NCI-H1092 (cell line): ENCODE results near the gene RDH16.
"Not testable (repeated sequence)": the region's sequence is repeated elsewhere in the genome, so short reads cannot be mapped to it uniquely, and the experiment has no call there.

ENCODE experiments used
- DNase-seq: peaks from one replicate; lab custom pipeline; 2025; lab: John Stamatoyannopoulos, UW

The RDH16 gene

GRCh38 chr12:56921346-56921745 lies 36.1 kb downstream of the RDH16 start:
- no peak for DNase-seq

- not testable (repeated sequence) for DNase-seq
Measured at GRCh38 chr12:56918139-56918538, 39.3 kb downstream of the RDH16 start.

- no peak for DNase-seq
Measured at GRCh38 chr12:56916996-56917333, 40.4 kb downstream of the RDH16 start.

- DNase-seq = no peak
Measured at GRCh38 chr12:56916296-56916995, 41.0 kb downstream of the RDH16 start.

GRCh38 chr12:56914724-56915123 lies 42.7 kb downstream of the RDH16 start:
- DNase-seq = no peak

GRCh38 chr12:56914256-56914655 lies 43.2 kb downstream of the RDH16 start:
- DNase-seq = no peak

GRCh38 chr12:56909403-56909802 lies 48.0 kb downstream of the RDH16 start:
- DNase-seq = not testable (repeated sequence)

GRCh38 chr12:56908136-56908535 lies 49.3 kb downstream of the RDH16 start:
- DNase-seq = no peak

GRCh38 chr12:56905852-56906251 lies 51.6 kb downstream of the RDH16 start:
- no peak for DNase-seq

- no peak for DNase-seq
Measured at GRCh38 chr12:56903374-56903773, 54.0 kb downstream of the RDH16 start.
